ENCODE results near the gene FTCDNL1.

The FTCDNL1 gene

DNA sequence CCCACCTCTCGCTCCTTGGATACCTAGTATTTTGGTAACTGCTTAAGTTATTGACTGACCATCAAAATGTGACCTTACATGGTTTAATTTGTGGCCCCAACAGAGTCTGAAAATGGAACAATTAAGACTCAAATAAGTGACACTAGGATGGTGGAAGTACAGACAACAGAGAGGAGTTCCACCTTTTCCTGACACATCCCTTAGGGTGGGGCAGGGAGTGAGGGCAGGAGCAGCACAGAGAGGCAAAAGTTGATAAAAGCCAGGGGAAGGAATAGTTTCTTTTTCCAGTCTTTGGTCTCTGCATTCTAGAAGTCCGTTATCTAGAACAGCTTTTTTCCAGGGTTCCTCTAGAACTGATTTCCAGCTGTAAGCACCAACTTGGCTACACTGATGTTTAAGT lies 32.2 kb downstream of the FTCDNL1 start:
- Histone ChIP-seq H3K27ac (ENCODE audit: low read length, poor library complexity, severe bottlenecking) (no peak overlapping the region), H3K23ac (ENCODE audit: low read length in 2 of 2) (no peak overlapping the region), H3K36me3 (ENCODE audit: control insufficient read depth in 1 of 2, insufficient read depth in 2 of 2, low read depth in 1 of 2, low read length in 2 of 2) (no peaks in the 10 kb centered on the region), H2AK5ac (ENCODE audit: low read length, severe bottlenecking) (no peak overlapping the region), H3K9ac (ENCODE audit: low read length) (no peak overlapping the region), H2BK120ac (ENCODE audit: low read depth, low read length) (no peak overlapping the region), H4K8ac (ENCODE audit: low read length) (no peak overlapping the region), H3K4me3 (ENCODE audit: insufficient read depth in 1 of 2, low read depth in 1 of 2, low read length in 2 of 2) (no peak overlapping the region), H3K4me2 (ENCODE audit: low read length, poor library complexity, severe bottlenecking) (no peak overlapping the region), H3K14ac (ENCODE audit: low read length in 2 of 2) (no peak overlapping the region), H2AFZ (ENCODE audit: low read depth, low read length) (no peak overlapping the region), H2BK12ac (ENCODE audit: low read length in 2 of 2) (no peak overlapping the region), H3K27me3 (ENCODE audit: control insufficient read depth in 1 of 2, insufficient read depth in 1 of 2, low read length in 2 of 2) (no peaks in the 10 kb centered on the region), H4K91ac (ENCODE audit: low read length) (no peak overlapping the region), H3K4ac (ENCODE audit: low read depth in 1 of 2, low read length in 2 of 2) (no peak overlapping the region), H3K18ac (ENCODE audit: low read depth in 1 of 2, low read length in 2 of 2) (no peak overlapping the region), H3K79me1 (replicated peaks; ENCODE audit: low read length, poor library complexity, severe bottlenecking) (no peaks in the 10 kb centered on the region), H3K9me3 (ENCODE audit: control insufficient read depth, low read length) (no peaks in the 10 kb centered on the region), H2BK15ac (ENCODE audit: low read depth, poor library complexity, severe bottlenecking) (no peak overlapping the region), H3K4me1 (ENCODE audit: control insufficient read depth, insufficient read depth, low read depth, low read length) (no peaks in the 10 kb centered on the region), H2BK5ac (ENCODE audit: low read depth, low read length, poor library complexity, severe bottlenecking) (no peak overlapping the region)
- DNase-seq: no peak
- 95% methylated on average over 2 of the region's 2 CpGs for WGBS

DNA sequence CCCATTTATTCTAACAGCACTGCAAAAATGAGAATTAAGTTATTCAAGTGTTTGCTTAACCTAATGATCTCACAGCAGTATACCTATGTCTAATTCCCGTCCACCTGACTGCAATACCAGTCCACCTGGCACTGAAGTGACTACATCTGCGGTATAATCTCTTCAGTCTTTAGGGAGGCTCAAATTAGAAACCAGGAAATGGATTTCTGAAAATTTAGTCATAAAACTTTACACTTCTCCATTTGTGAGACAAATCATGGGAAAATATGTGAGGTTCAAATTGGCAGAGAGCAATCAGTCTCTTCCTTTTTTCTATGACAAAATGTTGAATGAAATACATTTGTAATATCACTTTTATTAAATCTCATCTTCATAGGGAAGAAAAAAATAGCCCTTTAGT lies 33.0 kb downstream of the FTCDNL1 start:
- no peak overlapping the region for H4K91ac ChIP-seq (ENCODE audit: low read length)
- H3K4me2 ChIP-seq (ENCODE audit: low read length, poor library complexity, severe bottlenecking): no peak overlapping the region
- H2BK12ac ChIP-seq (ENCODE audit: low read length in 2 of 2): no peak overlapping the region
- no peak overlapping the region for H2BK15ac ChIP-seq (ENCODE audit: low read depth, poor library complexity, severe bottlenecking)
- H3K9ac ChIP-seq (ENCODE audit: low read length): no peak overlapping the region
- H3K4me3 ChIP-seq (ENCODE audit: insufficient read depth in 1 of 2, low read depth in 1 of 2, low read length in 2 of 2): no peak overlapping the region
- no peaks in the 10 kb centered on the region for H3K79me1 ChIP-seq (replicated peaks; ENCODE audit: low read length, poor library complexity, severe bottlenecking)
- H3K4ac ChIP-seq (ENCODE audit: low read depth in 1 of 2, low read length in 2 of 2): no peak overlapping the region
- no peaks in the 10 kb centered on the region for H3K9me3 ChIP-seq (ENCODE audit: control insufficient read depth, low read length)
- H3K36me3 ChIP-seq (ENCODE audit: control insufficient read depth in 1 of 2, insufficient read depth in 2 of 2, low read depth in 1 of 2, low read length in 2 of 2): no peaks in the 10 kb centered on the region
- no peak overlapping the region for H2BK5ac ChIP-seq (ENCODE audit: low read depth, low read length, poor library complexity, severe bottlenecking)
- no peak overlapping the region for H3K14ac ChIP-seq (ENCODE audit: low read length in 2 of 2)
- no peaks in the 10 kb centered on the region for H3K4me1 ChIP-seq (ENCODE audit: control insufficient read depth, insufficient read depth, low read depth, low read length)
- H2AFZ ChIP-seq (ENCODE audit: low read depth, low read length): no peak overlapping the region
- DNase-seq: no peak
- H2BK120ac ChIP-seq (ENCODE audit: low read depth, low read length): no peak overlapping the region
- H4K8ac ChIP-seq (ENCODE audit: low read length): no peak overlapping the region
- H3K27ac ChIP-seq (ENCODE audit: low read length, poor library complexity, severe bottlenecking): no peak overlapping the region
- no peak overlapping the region for H2AK5ac ChIP-seq (ENCODE audit: low read length, severe bottlenecking)
- no peak overlapping the region for H3K18ac ChIP-seq (ENCODE audit: low read depth in 1 of 2, low read length in 2 of 2)
- H3K23ac ChIP-seq (ENCODE audit: low read length in 2 of 2): no peak overlapping the region
- no peaks in the 10 kb centered on the region for H3K27me3 ChIP-seq (ENCODE audit: control insufficient read depth in 1 of 2, insufficient read depth in 1 of 2, low read length in 2 of 2)
- WGBS: no CpG with 5 or more reads among the region's 2 CpGs

DNA sequence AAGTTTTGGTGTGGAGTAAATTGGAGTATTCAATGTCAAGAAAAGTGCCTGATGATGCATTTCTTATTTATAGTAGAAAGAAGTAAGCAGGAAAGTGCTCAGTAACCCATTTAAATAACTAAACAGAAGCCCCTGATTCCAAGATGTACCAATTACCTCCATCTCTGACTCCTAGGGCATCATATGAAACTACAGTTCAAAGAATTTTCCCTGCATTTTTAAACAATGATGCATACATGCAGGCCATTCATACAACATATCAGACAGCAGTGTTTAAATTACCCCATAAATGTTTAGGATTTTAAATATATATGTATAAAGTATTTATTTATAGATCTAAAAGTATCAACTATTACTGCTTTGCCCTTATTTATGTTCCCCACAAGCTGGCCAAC lies 36.2 kb downstream of the FTCDNL1 start:
- H2BK120ac ChIP-seq (ENCODE audit: low read depth, low read length): no peak overlapping the region
- H2BK5ac ChIP-seq (ENCODE audit: low read depth, low read length, poor library complexity, severe bottlenecking): no peak overlapping the region
- H3K4me1 ChIP-seq (ENCODE audit: control insufficient read depth, insufficient read depth, low read depth, low read length): no peaks in the 10 kb centered on the region
- H4K8ac ChIP-seq (ENCODE audit: low read length): no peak overlapping the region
- no peak overlapping the region for H2AK5ac ChIP-seq (ENCODE audit: low read length, severe bottlenecking)
- H3K14ac ChIP-seq (ENCODE audit: low read length in 2 of 2): no peak overlapping the region
- H3K27ac ChIP-seq (ENCODE audit: low read length, poor library complexity, severe bottlenecking): no peak overlapping the region
- no peak overlapping the region for H2BK15ac ChIP-seq (ENCODE audit: low read depth, poor library complexity, severe bottlenecking)
- no peak overlapping the region for H3K23ac ChIP-seq (ENCODE audit: low read length in 2 of 2)
- no peaks in the 10 kb centered on the region for H3K36me3 ChIP-seq (ENCODE audit: control insufficient read depth in 1 of 2, insufficient read depth in 2 of 2, low read depth in 1 of 2, low read length in 2 of 2)
- H4K91ac ChIP-seq (ENCODE audit: low read length): no peak overlapping the region
- H3K9me3 ChIP-seq (ENCODE audit: control insufficient read depth, low read length): no peaks in the 10 kb centered on the region
- no peaks in the 10 kb centered on the region for H3K27me3 ChIP-seq (ENCODE audit: control insufficient read depth in 1 of 2, insufficient read depth in 1 of 2, low read length in 2 of 2)
- no peak overlapping the region for H3K4ac ChIP-seq (ENCODE audit: low read depth in 1 of 2, low read length in 2 of 2)
- H3K4me3 ChIP-seq (ENCODE audit: insufficient read depth in 1 of 2, low read depth in 1 of 2, low read length in 2 of 2): no peak overlapping the region
- H3K4me2 ChIP-seq (ENCODE audit: low read length, poor library complexity, severe bottlenecking): no peak overlapping the region
- DNase-seq: no peak
- no peak overlapping the region for H2AFZ ChIP-seq (ENCODE audit: low read depth, low read length)
- no peaks in the 10 kb centered on the region for H3K79me1 ChIP-seq (replicated peaks; ENCODE audit: low read length, poor library complexity, severe bottlenecking)
- H3K18ac ChIP-seq (ENCODE audit: low read depth in 1 of 2, low read length in 2 of 2): no peak overlapping the region
- H2BK12ac ChIP-seq (ENCODE audit: low read length in 2 of 2): no peak overlapping the region
- no peak overlapping the region for H3K9ac ChIP-seq (ENCODE audit: low read length)

DNA sequence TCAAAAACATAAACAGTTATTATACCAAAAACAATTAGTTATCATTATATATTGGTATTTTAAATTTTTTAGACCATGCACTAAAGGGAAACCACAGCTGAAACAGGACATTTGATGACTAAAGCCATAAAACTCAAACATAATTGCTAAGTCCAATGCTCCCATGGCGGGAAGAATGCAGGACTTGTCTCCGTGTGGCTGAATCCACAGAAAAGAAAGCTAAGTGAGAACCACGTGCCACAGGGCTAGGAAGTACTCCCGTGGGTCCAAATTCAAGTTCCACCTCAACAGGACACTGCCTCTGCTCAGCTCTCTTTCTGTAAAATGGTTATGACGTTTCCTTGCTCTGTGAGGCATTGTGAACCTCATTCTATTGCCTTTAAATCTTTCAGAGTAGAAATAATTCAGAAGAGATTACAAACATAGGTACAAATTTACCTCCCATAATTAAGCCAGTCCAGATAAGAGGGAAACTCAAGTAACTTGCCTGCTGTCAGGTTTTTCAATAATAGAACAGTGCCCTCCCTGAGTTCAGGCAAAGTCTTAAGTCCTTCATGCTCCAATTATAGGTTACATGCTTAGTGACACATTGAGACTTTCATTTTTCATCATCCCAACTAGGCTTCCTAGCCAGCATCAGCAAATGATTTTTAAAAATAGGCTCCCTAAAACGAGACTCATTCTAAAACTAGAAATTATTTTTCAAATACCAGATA lies 36.7 kb downstream of the FTCDNL1 start:
- Histone ChIP-seq H3K18ac (ENCODE audit: low read depth in 1 of 2, low read length in 2 of 2) (no peak overlapping the region), H3K4me1 (ENCODE audit: control insufficient read depth, insufficient read depth, low read depth, low read length) (no peaks in the 10 kb centered on the region), H2AK5ac (ENCODE audit: low read length, severe bottlenecking) (no peak overlapping the region), H3K79me1 (replicated peaks; ENCODE audit: low read length, poor library complexity, severe bottlenecking) (no peaks in the 10 kb centered on the region), H3K27ac (ENCODE audit: low read length, poor library complexity, severe bottlenecking) (no peak overlapping the region), H3K4me2 (ENCODE audit: low read length, poor library complexity, severe bottlenecking) (no peak overlapping the region), H3K4ac (ENCODE audit: low read depth in 1 of 2, low read length in 2 of 2) (no peak overlapping the region), H3K4me3 (ENCODE audit: insufficient read depth in 1 of 2, low read depth in 1 of 2, low read length in 2 of 2) (no peak overlapping the region), H2BK15ac (ENCODE audit: low read depth, poor library complexity, severe bottlenecking) (no peak overlapping the region), H3K23ac (ENCODE audit: low read length in 2 of 2) (no peak overlapping the region), H3K9ac (ENCODE audit: low read length) (no peak overlapping the region), H3K14ac (ENCODE audit: low read length in 2 of 2) (no peak overlapping the region), H3K9me3 (ENCODE audit: control insufficient read depth, low read length) (no peaks in the 10 kb centered on the region), H2BK12ac (ENCODE audit: low read length in 2 of 2) (no peak overlapping the region), H4K91ac (ENCODE audit: low read length) (no peak overlapping the region), H4K8ac (ENCODE audit: low read length) (no peak overlapping the region), H3K36me3 (ENCODE audit: control insufficient read depth in 1 of 2, insufficient read depth in 2 of 2, low read depth in 1 of 2, low read length in 2 of 2) (no peaks in the 10 kb centered on the region), H2BK120ac (ENCODE audit: low read depth, low read length) (no peak overlapping the region), H2AFZ (ENCODE audit: low read depth, low read length) (no peak overlapping the region), H3K27me3 (ENCODE audit: control insufficient read depth in 1 of 2, insufficient read depth in 1 of 2, low read length in 2 of 2) (no peaks in the 10 kb centered on the region), H2BK5ac (ENCODE audit: low read depth, low read length, poor library complexity, severe bottlenecking) (no peak overlapping the region)
- no peak for DNase-seq
- 57% methylated on average over 5 of the region's 6 CpGs for WGBS
